NCI-H1048 (cell line): ENCODE data around the gene RHBDF1.
"Not testable (repeated sequence)": the region's sequence is repeated elsewhere in the genome, so short reads cannot be mapped to it uniquely, and the experiment has no call there.

ENCODE experiments used
- DNase-seq: peaks from one replicate; lab custom pipeline; 2025; lab: John Stamatoyannopoulos, UW

Gene RHBDF1

DNA sequence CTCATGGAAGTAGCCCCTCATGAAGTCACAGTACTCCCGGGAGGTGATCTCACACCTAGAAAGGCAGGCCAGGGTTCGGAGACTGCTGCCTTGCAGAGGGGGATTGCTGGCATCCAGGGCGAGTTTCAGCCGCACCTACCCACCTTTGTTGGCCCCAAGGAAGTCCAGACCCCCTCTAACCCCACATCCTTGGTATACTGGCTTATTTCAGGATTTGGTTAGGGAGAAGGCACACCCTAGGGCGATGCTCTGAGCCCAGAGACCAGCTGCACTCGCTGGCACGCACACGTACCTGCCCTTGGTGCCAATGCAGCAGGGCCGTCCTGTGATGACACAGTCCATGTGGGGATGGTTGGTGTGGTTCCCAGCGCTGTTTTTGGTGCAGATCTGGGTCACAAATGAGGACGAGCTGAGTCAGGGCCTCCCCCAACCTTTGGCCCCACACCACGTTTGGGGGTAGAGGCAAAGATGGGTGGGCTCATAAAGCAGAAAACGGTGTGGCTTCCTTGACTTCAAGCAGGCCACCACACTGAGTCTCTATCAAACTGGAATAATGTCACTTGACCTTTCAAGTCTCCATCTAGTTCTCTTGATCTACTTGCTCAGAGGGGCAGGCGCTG is 12.9 kb downstream of the RHBDF1 start:
- no peak for DNase-seq

DNA sequence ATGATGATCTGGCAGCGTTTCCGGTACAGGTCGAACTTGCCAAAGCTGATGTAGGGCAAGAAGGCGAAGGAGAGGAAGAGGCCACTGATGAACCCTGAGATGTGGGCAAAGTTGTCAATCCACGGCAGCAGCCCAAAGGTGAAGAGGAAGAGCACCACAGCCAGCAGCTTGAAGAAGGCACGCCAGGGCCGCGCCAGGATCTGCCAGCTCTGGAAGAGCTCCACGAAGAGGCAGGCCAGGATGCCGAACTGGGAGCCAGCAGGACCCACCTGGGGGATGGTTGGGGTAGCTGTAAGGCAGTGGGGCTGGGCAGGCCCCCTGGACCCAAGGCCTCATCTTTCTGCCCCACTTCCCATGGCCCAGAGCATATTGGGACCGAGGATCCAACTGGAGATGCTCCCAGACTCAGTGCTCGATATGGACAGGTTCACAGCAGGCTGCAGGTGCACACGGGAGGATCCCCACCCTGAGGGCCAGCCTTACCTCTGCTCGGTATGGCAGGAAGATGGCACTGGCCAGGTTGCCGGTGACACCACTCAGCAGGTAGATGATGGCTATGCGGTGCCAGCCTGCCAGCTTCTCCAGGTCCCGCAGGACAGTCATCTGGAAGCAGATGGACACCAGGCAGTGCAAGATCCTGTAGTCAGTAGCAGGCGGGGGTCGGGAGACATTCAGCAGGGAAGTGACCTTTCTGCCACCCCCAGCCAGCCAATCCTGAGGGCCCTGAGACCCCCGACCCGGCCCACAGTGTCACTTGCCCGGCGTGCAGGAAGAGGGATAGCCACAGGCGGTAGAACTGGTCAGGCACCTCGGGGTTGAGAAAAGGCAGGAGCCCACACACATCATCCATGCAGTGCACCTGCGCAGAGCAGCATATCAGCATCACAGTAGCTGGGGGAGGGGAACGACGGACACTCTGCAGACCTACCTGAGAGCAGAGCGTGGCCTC is 13.7 kb downstream of the RHBDF1 start:
- DNase-seq, result no peak

GRCh38 chr16:57711-58110 is 14.7 kb downstream of the RHBDF1 start:
- DNase-seq, result no peak

- DNase-seq, result no peak
These were observed 16.1 kb downstream of the RHBDF1 start for GRCh38 chr16:56231-56927.

GRCh38 chr16:55571-56136 is 16.8 kb downstream of the RHBDF1 start:
- DNase-seq, result no peak

DNA sequence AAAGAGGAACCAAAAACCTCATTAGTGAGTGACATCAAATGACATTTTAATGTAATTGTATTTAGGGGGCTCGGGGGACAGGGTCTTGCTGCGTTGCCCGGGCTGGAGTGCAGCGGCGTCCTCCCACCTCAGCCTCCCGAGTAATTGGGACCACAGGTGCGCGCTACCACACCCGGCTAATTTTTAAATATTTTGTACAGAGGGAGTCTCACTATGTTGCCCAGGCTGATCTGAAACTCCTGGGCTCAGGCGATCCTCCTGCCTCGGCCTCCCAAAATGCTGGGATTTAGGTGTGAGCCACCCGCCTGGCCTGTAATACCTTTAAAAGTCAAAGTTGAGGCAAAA is 18.2 kb downstream of the RHBDF1 start:
- DNase-seq, result no peak

DNA sequence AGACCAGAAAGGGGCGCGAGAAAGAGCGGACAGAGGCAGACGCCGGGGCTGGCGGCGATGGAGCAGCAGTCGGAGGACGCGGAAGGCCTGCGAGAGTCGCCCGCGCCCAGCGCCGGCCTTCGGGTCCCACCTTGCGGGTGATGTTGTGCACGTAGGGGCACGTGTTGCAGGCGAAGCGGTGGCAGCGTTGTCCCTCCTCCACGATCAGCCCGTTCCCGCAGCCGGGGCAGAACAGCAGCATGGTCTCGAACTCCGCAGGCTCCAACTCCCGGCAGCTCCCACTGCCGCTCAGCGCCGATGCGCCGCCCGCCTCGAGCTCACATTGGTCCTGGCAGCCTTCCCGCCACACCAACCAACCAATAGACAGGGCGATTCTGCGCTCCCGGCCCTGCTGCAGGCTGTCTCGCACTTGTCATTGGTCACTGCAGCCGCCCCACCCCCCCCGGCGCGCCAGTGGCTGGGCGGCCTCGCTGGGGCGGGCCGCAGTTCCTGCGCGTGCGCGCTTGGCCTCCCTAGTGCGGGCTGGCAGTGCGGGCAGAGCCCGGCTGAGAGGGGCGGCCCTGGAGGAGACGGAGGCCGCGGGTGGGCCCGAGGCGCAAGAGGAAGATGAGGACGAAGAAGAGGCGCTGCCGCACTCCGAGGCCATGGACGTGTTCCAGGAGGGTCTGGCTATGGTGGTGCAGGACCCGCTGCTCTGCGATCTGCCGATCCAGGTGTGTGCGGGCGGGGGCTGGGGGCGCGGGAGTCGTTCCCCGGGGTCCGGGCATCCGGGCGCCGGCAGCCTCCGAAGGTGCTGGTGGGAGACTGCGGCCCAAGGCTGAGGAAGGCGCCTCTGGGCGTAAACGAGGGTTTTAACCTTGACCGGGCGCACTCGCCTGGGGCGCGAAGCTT is 18.8 kb downstream of the RHBDF1 start, which contains the start of the genes POLR3K and SNRNP25:
Gene POLR3K (minus strand): TSS at position 263 of the 891 bp plus-strand sequence. CDS start 22 bp downstream, at position 241.
Gene SNRNP25 (plus strand): TSS at position 483 of the 891 bp plus-strand sequence. CDS start 189 bp downstream, at position 672.
- peak; percentile 66 for DNase-seq

- DNase-seq, result no peak
These were observed 21.5 kb downstream of the RHBDF1 start for GRCh38 chr16:50769-51591.

DNA sequence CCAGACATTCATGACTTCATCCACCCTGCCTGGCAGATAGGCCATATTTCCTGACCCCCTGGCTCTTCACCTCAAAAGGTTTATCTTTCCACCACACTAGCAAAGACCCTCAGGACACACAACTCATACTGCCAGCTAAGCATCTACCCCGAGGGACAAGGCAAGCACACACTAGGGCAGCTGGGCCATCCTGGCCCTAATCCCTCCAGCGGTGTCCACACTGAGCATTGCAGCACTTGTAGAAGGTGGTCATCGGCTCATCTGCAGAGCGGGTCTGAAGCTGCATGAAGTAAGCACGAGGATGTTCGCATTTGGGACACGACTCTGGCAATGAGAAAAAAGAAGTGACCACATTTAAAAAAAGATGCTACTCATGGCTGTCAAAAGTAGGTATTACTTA is 25.2 kb downstream of the RHBDF1 start:
- no peak for DNase-seq

GRCh38 chr16:46510-46909 is 25.9 kb downstream of the RHBDF1 start:
- not testable (repeated sequence) for DNase-seq

- DNase-seq, result no peak
These were observed 27.0 kb downstream of the RHBDF1 start for GRCh38 chr16:45454-45853.

GRCh38 chr16:44655-45054 is 27.8 kb downstream of the RHBDF1 start:
- no peak for DNase-seq

DNA sequence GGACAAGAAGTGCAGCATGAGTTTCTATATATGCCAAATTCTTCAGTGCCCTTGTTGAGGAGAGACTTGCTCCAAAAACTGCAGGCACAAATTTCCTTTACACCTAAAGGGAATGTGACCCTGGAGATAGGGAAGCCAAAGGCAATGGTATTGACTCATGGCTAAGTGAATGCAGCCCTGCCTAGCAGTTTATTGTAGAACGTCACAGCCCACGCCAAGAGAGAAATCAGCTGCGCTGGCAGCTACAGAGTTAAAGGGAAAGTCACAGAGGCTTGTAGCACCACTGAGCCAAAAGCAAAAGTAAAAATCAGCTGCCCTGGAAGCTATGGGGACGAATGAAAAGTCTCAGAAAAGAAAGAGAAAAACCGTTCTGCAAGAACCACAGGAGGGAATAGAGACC is 29.1 kb downstream of the RHBDF1 start:
- DNase-seq, result no peak

DNA sequence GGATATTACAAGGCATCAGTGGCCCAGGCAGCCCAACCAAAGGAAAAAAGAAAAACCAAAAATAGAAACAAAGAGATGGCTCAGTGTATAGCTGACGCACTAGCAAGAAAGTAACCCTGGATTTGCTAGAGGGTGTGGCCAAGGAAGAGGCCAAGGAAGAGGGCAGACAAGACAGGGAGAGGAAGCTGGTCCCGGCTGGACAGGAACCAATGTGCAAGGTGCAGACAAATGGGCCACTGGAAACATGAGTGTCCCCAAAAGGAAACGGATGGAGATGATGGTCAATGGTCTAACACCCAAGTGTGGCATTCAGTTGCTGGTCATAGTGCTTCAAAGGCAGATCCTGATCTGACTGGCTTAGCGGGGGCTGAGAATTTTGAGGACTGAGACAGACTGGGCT is 29.7 kb downstream of the RHBDF1 start:
- no peak for DNase-seq

GRCh38 chr16:42069-42457 is 30.4 kb downstream of the RHBDF1 start:
- no peak for DNase-seq

DNA sequence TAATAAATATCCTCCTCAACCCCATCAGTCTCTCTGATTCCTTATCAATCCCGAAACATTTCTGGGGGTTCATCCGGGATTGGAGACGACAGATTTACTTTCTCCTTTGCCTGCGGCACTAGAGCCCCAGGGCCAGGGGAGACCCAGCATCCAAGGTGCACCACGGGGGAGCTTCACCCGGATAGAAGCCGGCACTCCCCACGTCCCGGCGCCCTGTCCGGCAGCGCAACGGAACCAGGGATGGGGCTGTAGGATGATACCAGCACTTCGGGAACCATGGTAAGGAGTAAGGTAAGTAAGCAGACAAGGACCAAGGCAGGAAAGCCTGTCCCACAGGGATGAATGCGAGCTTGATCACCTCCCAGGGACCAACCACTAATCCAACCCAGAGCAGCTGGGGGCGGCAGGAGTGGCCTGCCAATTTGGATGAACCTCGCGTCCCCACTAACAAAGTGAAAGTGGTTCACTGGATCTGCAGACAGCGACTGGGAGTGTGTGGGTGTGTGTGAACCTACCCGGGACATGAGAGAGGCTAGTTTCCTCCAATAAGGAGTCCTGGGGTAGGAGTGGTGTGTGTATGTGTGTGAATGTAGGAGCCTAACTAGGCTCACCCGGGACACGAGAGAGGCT is 30.9 kb downstream of the RHBDF1 start:
- no peak for DNase-seq

DNA sequence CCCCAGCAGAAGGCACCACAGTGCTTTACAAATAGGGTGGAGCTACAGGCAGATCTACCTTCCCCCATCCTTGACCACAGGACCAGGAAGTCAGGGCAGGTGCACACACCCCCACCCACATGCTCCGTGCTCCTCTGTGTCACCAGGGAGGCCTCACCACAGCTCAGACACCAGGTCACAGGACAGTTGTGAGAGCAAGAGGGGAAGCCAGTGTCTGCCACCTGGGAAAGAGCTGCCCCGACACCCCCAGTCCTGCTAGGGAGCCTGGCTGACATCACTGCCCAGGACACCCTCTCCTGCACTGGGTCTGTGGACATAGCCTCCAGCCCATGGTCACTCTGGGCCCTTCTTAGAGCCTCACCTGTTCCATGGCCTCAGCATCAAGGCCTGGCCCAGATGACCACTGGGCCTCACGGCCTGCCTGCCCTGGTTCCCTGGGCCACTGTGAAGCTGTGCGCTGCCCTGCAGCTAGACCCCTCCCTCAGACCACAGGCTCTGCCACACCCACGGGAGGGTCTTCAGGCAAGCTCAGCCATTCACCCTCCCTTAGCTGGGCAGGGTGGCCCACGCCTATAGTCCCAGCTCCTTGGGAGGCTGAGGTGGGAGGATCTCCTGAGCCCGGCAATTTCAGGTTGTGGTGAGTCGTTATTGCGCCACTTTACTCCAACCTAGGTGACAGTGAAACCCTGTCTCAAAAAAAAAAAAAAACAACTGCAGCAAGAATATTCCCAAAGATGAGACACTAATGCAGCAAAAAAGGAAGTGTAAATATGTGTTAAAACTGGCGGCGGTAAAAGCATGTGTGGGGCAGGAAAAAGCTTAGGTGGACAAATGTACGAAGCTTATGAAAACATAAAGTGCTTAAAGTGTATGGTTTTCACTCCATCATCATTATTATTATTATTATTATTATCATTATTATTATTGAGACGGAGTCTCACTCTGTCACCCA is 33.2 kb downstream of the RHBDF1 start:
- no peak for DNase-seq

DNA sequence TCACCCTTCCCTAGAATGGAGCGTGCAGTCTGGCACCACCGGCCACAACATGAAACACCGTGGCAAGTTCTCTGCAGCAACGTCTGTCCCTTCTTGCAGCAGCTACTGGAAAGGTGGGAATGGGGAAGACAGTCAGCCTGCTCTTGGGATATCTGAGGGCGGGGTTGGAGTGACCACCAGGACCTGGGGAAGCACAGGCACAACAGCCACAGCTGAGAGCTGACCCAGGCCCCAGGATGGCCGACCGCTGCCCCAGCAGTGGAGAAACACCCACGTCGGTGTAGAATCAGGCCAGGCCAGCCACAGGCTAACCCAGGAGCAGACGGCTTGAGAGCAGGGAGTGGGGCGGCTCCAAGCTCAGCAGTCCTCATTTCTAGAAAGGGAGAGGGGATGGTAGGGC is 34.2 kb downstream of the RHBDF1 start:
- DNase-seq, result not testable (repeated sequence)

DNA sequence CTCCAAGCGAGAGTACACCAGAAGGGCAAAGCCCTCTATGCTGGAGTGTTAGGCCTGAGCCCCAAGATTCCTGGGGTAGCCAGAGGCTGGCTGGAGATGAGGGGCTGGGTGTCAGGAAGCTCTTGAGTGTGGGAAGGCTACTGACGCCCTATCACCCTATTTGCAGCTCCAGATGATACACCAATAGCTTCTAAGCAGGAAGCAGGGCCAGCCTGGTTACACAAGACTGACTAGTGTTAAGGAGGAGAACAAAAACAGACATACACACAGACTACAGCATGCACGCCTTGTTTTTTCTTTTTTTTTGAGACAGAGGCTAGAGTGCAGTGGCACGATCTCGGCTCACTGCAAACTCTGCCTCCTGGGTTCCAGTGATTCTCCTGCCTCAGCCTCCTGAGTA is 34.9 kb downstream of the RHBDF1 start:
- DNase-seq, result no peak
